GM13976 (cell line): ENCODE results near the gene SKIC8.

Experiments used
- DNase-seq: peaks from one replicate; pipeline ENCODE4 v3.0.0; 2012; ENCODE audit warnings: low spot score
- CTCF ChIP-seq: IDR thresholded peaks from 2 replicates; pipeline ENCODE4 v1.5.1; 2012; ENCODE audit warnings: borderline replicate concordance, mild to moderate bottlenecking; ENCODE audit not compliant: insufficient read depth; ENCODE audit errors: extremely low read depth, missing control alignments, control extremely low read depth
- in situ Hi-C: fragments of 300-500 bp; cut with MboI; formaldehyde crosslinking; loops from one replicate; pipeline ENCODE4 v1.12.0; 2022; ENCODE audit warnings: low sequenced_read_pairs, mixed read lengths, inconsistent platforms; ENCODE audit not compliant: unreplicated experiment

SKIC8 gene

DNA sequence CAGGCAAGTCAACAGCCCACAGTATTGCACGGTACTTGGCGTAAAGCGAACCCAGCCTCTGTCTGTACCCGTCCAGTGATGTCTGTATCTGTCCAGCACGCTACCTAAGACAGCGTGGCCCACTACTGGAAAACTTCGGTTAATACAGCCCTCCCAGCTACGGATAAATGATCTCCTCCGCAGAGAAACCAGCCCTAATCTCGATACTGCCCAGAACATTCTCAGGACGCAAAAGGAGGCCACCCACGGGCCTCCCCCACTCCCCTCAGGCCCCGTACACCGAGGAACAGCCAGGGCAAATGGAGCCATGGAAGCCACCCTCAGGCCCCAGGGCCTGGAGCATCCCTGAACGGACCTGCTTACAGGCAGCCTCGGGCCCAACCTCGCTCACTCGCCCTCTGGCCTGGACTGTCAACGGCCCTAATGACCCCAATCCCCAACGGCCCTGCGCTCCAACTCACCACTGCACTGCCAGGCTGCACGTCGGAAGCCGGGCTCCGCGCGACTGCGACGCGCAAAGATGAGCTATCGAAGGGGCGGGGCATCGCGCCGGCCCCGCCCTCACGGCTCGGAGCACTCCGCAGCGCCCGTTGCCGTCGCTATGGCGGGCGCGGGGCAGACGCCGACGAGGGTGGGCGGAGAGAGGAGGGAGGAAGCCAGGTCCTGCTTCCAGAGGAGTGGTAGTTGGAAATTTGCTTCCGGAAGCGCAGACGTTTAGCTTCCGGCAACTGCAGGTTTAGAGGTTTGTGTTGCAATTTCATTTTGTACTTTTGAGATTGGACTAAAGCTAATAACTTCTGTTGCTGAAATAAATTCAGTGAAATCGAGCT, at the start of gene SKIC8:
TSS of gene SKIC8 (minus strand) at position 509 of the 830 bp plus-strand sequence. CDS start 3,923 bp downstream, outside the sequence.
- in situ Hi-C loops: no loop called here
- no peak for TF ChIP-seq CTCF
- peak; percentile 97 for DNase-seq

DNA sequence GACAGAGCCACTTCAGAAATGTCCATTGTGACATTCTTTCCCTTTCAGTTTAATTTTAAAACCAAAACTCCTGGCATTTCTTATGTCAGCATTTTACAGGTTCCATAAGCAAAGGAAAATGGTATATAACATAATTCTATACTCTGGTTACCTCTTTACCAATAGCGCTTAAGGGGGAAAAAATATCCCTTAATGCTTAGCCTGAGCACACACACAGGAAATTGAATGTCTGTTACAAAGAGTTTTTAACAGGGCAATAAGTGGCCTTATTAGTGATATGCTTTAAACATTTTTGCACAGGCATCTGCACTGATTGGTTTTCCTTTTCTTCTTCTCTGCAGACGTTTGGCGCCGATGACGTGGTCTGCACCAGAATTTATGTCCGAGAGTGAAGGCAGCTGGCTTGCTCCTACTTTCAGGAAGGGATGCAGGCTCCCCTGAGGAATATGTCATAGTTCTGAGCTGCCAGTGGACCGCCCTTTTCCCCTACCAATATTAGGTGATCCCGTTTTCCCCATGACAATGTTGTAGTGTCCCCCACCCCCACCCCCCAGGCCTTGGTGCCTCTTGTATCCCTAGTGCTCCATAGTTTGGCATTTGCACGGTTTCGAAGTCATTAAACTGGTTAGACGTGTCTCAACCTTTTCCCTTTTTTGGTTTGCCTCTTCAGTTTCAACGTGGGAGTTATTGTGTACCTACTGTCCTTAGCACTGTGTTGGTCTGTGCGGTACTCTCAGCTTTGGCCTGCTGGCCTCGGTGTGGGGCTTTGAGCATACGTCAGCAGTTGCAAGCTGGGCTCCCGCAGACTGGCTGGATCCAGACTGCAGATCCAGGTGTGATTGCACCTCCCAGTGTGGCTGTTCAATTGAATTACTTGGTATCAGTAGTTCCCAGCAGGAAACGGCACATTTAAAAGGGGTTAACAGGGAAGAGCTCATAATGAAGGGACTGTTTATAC, 48.5 kb upstream of the SKIC8 start:
- no peak for DNase-seq

DNA sequence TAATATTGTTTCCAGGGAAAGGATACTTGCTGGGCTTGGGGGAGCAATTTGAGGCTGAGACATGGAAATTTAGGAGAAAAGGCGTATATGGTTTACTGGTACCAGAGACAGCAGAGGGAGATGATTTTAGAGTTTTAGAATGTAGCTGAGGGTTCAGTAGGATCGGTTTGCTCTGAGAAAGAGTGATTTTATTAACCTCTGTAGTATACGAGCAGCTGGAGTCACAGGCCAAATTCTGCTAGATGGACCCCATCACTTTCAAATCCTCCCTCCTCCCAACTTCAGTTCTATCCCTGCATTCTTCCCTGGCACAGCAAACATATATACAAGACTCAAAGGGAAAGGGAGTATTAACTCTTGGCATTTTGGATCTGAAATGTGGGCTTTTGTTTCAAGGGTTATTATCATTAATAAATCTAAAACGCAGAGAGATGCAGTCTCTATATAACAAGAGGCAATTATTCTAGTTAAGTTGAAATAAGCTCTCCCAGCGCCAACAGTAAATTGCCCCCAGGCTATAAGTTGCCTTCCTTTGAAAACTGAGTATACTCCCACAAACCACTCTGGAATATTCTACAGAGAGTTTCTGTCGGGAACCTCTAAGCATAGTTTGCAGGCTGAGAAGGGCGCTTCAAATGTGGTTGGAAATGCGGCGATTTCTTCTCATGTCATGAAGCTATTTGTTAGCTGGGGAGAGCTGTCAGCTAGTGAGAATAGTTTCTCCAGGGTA, 46.2 kb upstream of the SKIC8 start:
- DNase-seq: no peak
- in situ Hi-C loops: no loop called here
- TF ChIP-seq CTCF: no peak

More for the DNA sequence above, 48.5 kb upstream of the SKIC8 start:
- TF ChIP-seq CTCF: no peak
- in situ Hi-C loops: no loop called here

DNA sequence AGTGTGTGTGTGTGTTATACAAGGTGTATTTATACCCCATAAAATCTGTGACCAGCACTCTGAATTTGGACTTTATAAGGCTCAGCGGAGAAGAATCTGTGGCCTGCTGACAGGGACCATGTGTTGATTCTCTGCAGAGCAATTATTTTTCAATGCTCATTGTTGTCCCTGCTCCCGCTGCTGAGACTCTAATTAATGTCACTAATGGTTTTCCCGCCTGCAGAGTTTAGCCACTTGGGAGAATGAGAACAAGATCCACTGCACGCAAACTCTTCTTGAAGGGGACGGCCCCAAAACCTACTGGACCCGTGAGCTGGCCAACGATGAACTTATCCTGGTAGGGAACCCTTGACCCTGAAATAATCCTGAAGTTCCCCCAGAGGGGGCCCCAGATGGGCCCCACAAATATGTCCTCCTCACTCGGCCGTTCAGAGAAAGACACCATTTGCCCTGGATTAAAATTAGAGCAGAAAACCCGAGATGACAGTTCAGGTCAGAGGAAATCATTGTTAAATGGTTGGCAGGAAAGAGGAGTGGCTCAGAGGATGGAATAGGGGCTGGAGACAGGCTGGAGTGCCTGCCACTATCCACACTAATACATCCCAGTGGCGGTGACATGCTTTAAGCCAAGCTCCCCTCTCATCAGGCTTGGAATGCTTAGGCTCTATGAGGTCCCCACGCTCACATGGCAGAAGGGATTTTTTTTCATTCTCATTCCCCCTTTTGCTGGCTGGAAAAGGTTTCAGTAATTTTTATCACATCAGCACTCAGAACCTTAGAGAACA, 44.1 kb upstream of the SKIC8 start:
- TF ChIP-seq CTCF: no peak
- no peak for DNase-seq
- in situ Hi-C loops: no loop called here

DNA sequence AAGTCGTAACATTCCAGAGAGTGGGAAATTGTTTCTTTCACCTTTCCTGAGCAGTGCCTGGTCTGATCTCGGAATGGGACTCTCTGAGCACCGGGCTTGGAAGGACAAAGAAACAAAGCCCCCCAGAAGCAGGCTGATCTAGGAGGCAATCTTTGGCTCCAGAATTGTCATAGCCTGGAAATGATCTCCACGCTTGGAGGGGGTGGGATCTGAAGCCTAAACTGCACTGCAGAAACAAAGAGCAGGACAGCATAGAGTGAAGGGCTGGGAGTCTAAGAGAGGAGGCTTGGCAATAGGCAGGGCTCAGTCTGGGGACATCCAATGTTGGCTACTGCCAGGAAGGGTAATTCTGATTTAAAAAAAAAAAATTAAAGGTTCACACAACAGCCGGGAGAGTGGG, 42.6 kb upstream of the SKIC8 start:
- in situ Hi-C loops: no loop called here
- no peak for DNase-seq
- TF ChIP-seq CTCF: no peak
